A549 (cell line): ENCODE data around the gene WIZ. TPM values are rescaled to one million over a fixed set of nuclear protein-coding genes. Genes with fewer than 3 reads are reported as not detected.

Experiments used
- ATAC-seq, 2 experiments: fragments of 200-7000 bp in 1 of 2; fragments of >200 bp in 1 of 2; cut with Nextera tagmentation in 1 of 2; cut with Tn5 transposase in 1 of 2; 3 replicates each; pipeline versions ENCODE4 v1.8.0 to v1.9.1; 2018 to 2020; ENCODE audit warnings: mild to moderate bottlenecking in 1 of 2, moderate library complexity in 1 of 2
- CTCF ChIA-PET: fragments of 300-600 bp; sonication (Branson Sonifier 250); formaldehyde crosslinking; extraction: SDS; loops from one replicate; lab custom pipeline; 2021; ENCODE audit warnings: antibody characterized with exemption, inconsistent platforms; lab: Yijun Ruan, JAX
- POLR2A ChIA-PET: fragments of 350-600 bp; formaldehyde crosslinking; extraction: SDS; loops from one replicate; lab custom pipeline; 2021; ENCODE audit warnings: antibody characterized with exemption, inconsistent platforms; lab: Yijun Ruan, JAX
- DNase-seq, 2 experiments: peaks; one replicate each; pipeline versions ENCODE4 v3.0.0 to v3.0.0-alpha.2; 2011 to 2016; ENCODE audit warnings: low read depth in 1 of 2, low spot score in 1 of 2
- FAIRE-seq: peaks from 2 replicates; lab custom pipeline; 2011; peaks lifted over from hg19 to GRCh38; lab: Jason Lieb, UNC
- H3K27ac ChIP-seq, 2 experiments: fragments of >200 bp; sonication (Bioruptor Twin); formaldehyde crosslinking; 3 replicates each; pipeline ENCODE4 v1.5.1; 2016 to 2017
- H3K4me1 ChIP-seq: fragments of >200 bp; sonication (Bioruptor Twin); formaldehyde crosslinking; 3 replicates; pipeline ENCODE4 v1.6.1; 2016
- H3K4me2 ChIP-seq: fragments of >200 bp; sonication (Bioruptor Twin); formaldehyde crosslinking; 3 replicates; pipeline ENCODE4 v1.6.1; 2016
- H3K4me3 ChIP-seq: fragments of >200 bp; sonication (Bioruptor Twin); formaldehyde crosslinking; 3 replicates; pipeline ENCODE4 v1.5.1; 2016
- H3K9me3 ChIP-seq: fragments of >200 bp; sonication (Bioruptor Twin); formaldehyde crosslinking; 3 replicates; pipeline ENCODE4 v1.6.1; 2016
- CEBPB ChIP-seq, 2 experiments: fragments of >200 bp in 1 of 2; sonication (Bioruptor Twin) in 1 of 2; formaldehyde crosslinking in 1 of 2; IDR thresholded peaks; 2 replicates each; pipeline ENCODE4 v1.6.1; 2012 to 2016
- CHD2 ChIP-seq: fragments of 150-350 bp; IDR thresholded peaks from 2 replicates; pipeline ENCODE4 v1.6.1; 2014; ENCODE audit warnings: low read length; ENCODE audit not compliant: partially characterized antibody
- E2F6 ChIP-seq: IDR thresholded peaks from 2 replicates; pipeline ENCODE4 v1.6.1; 2012; ENCODE audit warnings: low read depth, borderline replicate concordance
- EP300 ChIP-seq, 2 experiments: fragments of >200 bp; sonication (Bioruptor Twin); formaldehyde crosslinking; IDR thresholded peaks; 2 replicates in 1 of 2; 3 replicates in 1 of 2; pipeline ENCODE4 v1.6.1; 2016 to 2017
- GATA3 ChIP-seq: IDR thresholded peaks from 2 replicates; pipeline ENCODE4 v1.6.1; 2012; ENCODE audit warnings: borderline replicate concordance
- HOXB5 ChIP-seq: fragments of 250-450 bp; sonication (Bioruptor Pico); IDR thresholded peaks from 2 replicates; pipeline ENCODE4 v1.5.0; 2020; ENCODE audit warnings: mild to moderate bottlenecking, moderate library complexity
- KDM5A ChIP-seq: fragments of 200-600 bp; sonication (generic); IDR thresholded peaks from 2 replicates; pipeline ENCODE4 v1.6.1; 2016; ENCODE audit warnings: antibody characterized with exemption, mild to moderate bottlenecking
- MAZ ChIP-seq: fragments of 150-350 bp; IDR thresholded peaks from 2 replicates; pipeline ENCODE4 v1.6.1; 2014; ENCODE audit warnings: antibody characterized with exemption, low read depth, low read length, borderline replicate concordance
- POLR2A ChIP-seq: IDR thresholded peaks from 2 replicates; pipeline ENCODE4 v1.6.1; 2012; ENCODE audit warnings: mild to moderate bottlenecking, low read length
- RCOR1 ChIP-seq: fragments of 150-350 bp; IDR thresholded peaks from 2 replicates; pipeline ENCODE4 v1.6.1; 2014; ENCODE audit warnings: antibody characterized with exemption, low read length, low read depth
- RNF2 ChIP-seq: fragments of 200-600 bp; sonication (generic); IDR thresholded peaks from 2 replicates; pipeline ENCODE4 v1.6.1; 2016; ENCODE audit warnings: low read depth, mild to moderate bottlenecking, antibody characterized with exemption, moderate library complexity, borderline replicate concordance
- SREBF2 ChIP-seq: fragments of 450-650 bp; IDR thresholded peaks from 2 replicates; pipeline ENCODE4 v1.6.1; 2014; ENCODE audit warnings: mild to moderate bottlenecking, moderate library complexity
- TP53 ChIP-seq: fragments of 250-450 bp; sonication (Bioruptor Pico); IDR thresholded peaks from 2 replicates; pipeline ENCODE4 v1.5.0; 2021; ENCODE audit warnings: mild to moderate bottlenecking, moderate library complexity
- ZNF302 ChIP-seq: fragments of 250-450 bp; sonication (Bioruptor Pico); IDR thresholded peaks from 2 replicates; pipeline ENCODE4 v1.9.0; 2021; ENCODE audit warnings: inconsistent platforms, mild to moderate bottlenecking, moderate library complexity
- WGBS: methylation state at CpG from one replicate; pipeline ENCODE4 v1.1.6; 2017; ENCODE audit errors: missing lambda C conversion rate; 5-methylcytosine and 5-hydroxymethylcytosine counted together
- polyA plus RNA-seq, 4 experiments: library from polyadenylated mRNA; depleted of rRNA in 3 of 4; stranded (reverse); fragments of >200 nt; fragmentation: RNase III in 1 of 4; extraction: RNeasy Plus Mini Kit Qiagen cat#74134 plus additional on column Dnase treatment in 1 of 4; gene quantifications; 2 replicates in 3 of 4; 3 replicates in 1 of 4; pipeline ENCODE4 v1.2.3, GENCODE V29; 2011 to 2017
- TF ChIP-seq, protein P1 (sequence below): fragments of 200-600 bp; sonication (generic); IDR thresholded peaks from 2 replicates; pipeline ENCODE4 v1.6.1; 2016; ENCODE audit warnings: antibody characterized with exemption, mild to moderate bottlenecking, moderate library complexity
- TF ChIP-seq, protein P2 (sequence below): fragments of 250-450 bp; sonication (Bioruptor Pico); IDR thresholded peaks from 2 replicates; pipeline ENCODE4 v1.5.0; 2020; ENCODE audit warnings: low read depth, mild to moderate bottlenecking, moderate library complexity
- TF ChIP-seq, protein P3 (sequence below): fragments of >200 bp; sonication (Bioruptor Twin); formaldehyde crosslinking; IDR thresholded peaks from 3 replicates; pipeline ENCODE4 v1.5.1; 2016

Gene WIZ
- polyA plus RNA-seq, 2 of the 4 experiments (the other 2 are of a cell fraction): 3.7 to 15.1 TPM

DNA sequence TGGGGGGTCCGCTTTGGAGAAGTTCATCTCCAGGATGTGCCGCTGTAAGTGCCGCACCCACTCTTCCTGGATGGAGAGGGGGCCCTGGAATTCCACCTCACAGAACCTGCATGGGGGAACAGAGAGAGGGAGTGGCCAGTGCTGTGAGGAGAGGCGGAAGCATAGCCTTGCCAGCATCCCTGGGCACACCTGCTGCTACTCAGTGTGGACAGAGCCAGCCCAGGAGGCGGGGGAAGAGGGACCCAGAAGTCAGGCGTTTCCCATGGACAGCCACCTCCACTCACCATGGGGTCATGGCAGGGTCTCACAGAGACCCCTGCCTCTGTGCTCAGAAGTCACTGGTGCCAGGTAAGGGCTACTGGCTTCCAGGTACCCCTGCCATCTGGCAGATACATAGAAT, 26.6 kb downstream of the WIZ start:
- no peak overlapping the region for H3K27ac ChIP-seq
- no peak for TF ChIP-seq HOXB5 (CRISPR knock-in tag)
- no peak for TF ChIP-seq KDM5A
- POLR2A ChIA-PET: no interaction called here
- H3K9me3 ChIP-seq: peaks cover 8% of the 10 kb centered on the region; the same call in 1 of the 3 replicates
- H3K4me3 ChIP-seq: no peak overlapping the region
- peaks cover 5% of the 10 kb centered on the region; the same call in 2 of the 3 replicates for H3K4me1 ChIP-seq
- FAIRE-seq (no peak), ATAC-seq (no peak), DNase-seq (no peak)
- 100% methylated on average over 4 of the region's 6 CpGs for WGBS
- CTCF ChIA-PET: interaction anchor here (1.2 kb wide), 1 partner anchor 12 kb away, joined by 3 read pairs; no protein-coding TSS in a partner anchor
- H3K4me2 ChIP-seq: no peak overlapping the region

GRCh38 chr19:15422296-15423075, 27.3 kb downstream of the WIZ start:
- Histone ChIP-seq H3K4me3 (no peak overlapping the region), H3K27ac (no peak overlapping the region), H3K4me1 (peaks cover 6% of the 10 kb centered on the region), H3K4me2 (no peak overlapping the region), H3K9me3 (peaks cover 8% of the 10 kb centered on the region; the same call in 1 of the 3 replicates)
- DNase-seq (no peak), ATAC-seq (no peak), FAIRE-seq (no peak)
- ChIA-PET CTCF (interaction anchor here (1.1 to 1.9 kb wide), 3 partner anchors 14 to 133 kb away, joined by 3 to 11 read pairs (median 6); no protein-coding TSS in a partner anchor), POLR2A (no interaction called here)
- 94% methylated on average over 20 of the region's 22 CpGs for WGBS
- TF ChIP-seq, protein P1, sequence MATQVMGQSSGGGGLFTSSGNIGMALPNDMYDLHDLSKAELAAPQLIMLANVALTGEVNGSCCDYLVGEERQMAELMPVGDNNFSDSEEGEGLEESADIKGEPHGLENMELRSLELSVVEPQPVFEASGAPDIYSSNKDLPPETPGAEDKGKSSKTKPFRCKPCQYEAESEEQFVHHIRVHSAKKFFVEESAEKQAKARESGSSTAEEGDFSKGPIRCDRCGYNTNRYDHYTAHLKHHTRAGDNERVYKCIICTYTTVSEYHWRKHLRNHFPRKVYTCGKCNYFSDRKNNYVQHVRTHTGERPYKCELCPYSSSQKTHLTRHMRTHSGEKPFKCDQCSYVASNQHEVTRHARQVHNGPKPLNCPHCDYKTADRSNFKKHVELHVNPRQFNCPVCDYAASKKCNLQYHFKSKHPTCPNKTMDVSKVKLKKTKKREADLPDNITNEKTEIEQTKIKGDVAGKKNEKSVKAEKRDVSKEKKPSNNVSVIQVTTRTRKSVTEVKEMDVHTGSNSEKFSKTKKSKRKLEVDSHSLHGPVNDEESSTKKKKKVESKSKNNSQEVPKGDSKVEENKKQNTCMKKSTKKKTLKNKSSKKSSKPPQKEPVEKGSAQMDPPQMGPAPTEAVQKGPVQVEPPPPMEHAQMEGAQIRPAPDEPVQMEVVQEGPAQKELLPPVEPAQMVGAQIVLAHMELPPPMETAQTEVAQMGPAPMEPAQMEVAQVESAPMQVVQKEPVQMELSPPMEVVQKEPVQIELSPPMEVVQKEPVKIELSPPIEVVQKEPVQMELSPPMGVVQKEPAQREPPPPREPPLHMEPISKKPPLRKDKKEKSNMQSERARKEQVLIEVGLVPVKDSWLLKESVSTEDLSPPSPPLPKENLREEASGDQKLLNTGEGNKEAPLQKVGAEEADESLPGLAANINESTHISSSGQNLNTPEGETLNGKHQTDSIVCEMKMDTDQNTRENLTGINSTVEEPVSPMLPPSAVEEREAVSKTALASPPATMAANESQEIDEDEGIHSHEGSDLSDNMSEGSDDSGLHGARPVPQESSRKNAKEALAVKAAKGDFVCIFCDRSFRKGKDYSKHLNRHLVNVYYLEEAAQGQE: no peak
- no peak for TF ChIP-seq RNF2
- no peak for TF ChIP-seq GATA3
- TF ChIP-seq CHD2: no peak
- TF ChIP-seq RCOR1: no peak
- TF ChIP-seq TP53: no peak
- no peak for TF ChIP-seq POLR2A
- TF ChIP-seq CEBPB (IDR thresholded peaks at IDR 0.05): no peak
- TF ChIP-seq, protein P2, sequence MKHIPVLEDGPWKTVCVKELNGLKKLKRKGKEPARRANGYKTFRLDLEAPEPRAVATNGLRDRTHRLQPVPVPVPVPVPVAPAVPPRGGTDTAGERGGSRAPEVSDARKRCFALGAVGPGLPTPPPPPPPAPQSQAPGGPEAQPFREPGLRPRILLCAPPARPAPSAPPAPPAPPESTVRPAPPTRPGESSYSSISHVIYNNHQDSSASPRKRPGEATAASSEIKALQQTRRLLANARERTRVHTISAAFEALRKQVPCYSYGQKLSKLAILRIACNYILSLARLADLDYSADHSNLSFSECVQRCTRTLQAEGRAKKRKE (CRISPR knock-in tag): no peak
- TF ChIP-seq ZNF302 (CRISPR knock-in tag): no peak

DNA sequence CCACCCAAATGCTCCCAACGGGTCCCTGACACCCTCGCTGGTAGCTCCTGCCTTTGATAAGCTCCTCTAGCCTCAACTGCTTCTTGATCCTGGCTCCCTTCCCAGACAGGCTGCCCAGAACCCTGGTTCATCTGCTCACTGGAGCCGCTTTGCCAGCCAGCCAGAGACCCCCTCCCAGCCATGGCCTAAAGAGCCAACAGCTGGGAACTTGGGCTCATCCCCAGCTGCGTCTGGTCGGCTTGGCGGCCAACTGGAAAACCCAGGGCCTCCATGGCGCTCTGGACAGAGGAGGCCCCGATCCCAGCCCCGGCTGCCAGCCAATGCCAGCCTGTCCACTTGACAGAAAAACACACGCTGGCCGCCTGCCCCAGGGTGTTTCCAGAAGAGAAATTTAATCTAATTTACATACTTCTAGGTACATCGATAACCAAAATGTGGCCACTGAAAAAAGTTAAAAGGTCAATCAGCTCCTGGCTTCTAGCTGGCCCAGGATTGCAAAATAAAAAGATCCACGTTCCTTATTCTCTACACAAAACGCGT, 28.0 kb downstream of the WIZ start:
- FAIRE-seq: no peak

More for the DNA sequence above, 28.0 kb downstream of the WIZ start:
- no peak for ATAC-seq
- Histone ChIP-seq H3K27ac (no peak overlapping the region), H3K4me1 (peaks cover 13% of the 10 kb centered on the region), H3K4me3 (no peak overlapping the region), H3K9me3 (peaks cover 8% of the 10 kb centered on the region; the same call in 1 of the 3 replicates), H3K4me2 (no peak overlapping the region)
- TF ChIP-seq SREBF2 (no peak), HOXB5 (CRISPR knock-in tag) (no peak), MAZ (no peak), EP300 (IDR thresholded peaks at IDR 0.05) (no peak), E2F6 (no peak)
- TF ChIP-seq, protein P3, sequence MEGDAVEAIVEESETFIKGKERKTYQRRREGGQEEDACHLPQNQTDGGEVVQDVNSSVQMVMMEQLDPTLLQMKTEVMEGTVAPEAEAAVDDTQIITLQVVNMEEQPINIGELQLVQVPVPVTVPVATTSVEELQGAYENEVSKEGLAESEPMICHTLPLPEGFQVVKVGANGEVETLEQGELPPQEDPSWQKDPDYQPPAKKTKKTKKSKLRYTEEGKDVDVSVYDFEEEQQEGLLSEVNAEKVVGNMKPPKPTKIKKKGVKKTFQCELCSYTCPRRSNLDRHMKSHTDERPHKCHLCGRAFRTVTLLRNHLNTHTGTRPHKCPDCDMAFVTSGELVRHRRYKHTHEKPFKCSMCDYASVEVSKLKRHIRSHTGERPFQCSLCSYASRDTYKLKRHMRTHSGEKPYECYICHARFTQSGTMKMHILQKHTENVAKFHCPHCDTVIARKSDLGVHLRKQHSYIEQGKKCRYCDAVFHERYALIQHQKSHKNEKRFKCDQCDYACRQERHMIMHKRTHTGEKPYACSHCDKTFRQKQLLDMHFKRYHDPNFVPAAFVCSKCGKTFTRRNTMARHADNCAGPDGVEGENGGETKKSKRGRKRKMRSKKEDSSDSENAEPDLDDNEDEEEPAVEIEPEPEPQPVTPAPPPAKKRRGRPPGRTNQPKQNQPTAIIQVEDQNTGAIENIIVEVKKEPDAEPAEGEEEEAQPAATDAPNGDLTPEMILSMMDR: no peak
- CTCF ChIA-PET: interaction anchor here (1.1 to 1.9 kb wide), 3 partner anchors 15 to 134 kb away, joined by 3 to 11 read pairs (median 6); no protein-coding TSS in a partner anchor
- WGBS: 84% methylated on average over 12 of the region's 15 CpGs
- POLR2A ChIA-PET: interaction anchor here (1.4 kb wide), 1 partner anchor 11 kb away, joined by 3 read pairs; no protein-coding TSS in a partner anchor
- no peak for DNase-seq
